NCI-H1694 treated with DMSO at 0.1 percent for 48 hours (cell line): ENCODE results near the gene NPAS2.

Source experiments
- DNase-seq: peaks from one replicate; lab custom pipeline; 2025; lab: John Stamatoyannopoulos, UW

The NPAS2 gene

DNA sequence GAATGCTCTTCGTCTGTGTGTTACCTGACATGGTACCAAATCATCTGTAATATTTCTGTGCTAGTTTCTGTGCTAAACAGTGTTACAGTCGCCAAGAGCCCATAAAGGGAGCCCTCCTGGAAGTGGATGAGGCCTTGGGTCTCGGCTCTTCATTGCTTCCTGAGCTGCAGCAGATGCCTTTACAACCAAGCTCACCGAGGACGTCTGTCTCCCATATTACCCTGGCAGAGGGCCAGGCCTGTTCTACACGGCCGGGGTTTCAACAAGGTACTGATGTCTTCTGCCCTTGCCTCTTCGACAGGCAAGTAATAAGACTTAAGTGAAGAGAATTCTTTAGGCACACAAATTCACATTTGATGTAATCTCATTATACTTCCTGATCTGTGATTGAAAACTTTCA, 199.0 kb downstream of the NPAS2 start:
- DNase-seq: no peak

DNA sequence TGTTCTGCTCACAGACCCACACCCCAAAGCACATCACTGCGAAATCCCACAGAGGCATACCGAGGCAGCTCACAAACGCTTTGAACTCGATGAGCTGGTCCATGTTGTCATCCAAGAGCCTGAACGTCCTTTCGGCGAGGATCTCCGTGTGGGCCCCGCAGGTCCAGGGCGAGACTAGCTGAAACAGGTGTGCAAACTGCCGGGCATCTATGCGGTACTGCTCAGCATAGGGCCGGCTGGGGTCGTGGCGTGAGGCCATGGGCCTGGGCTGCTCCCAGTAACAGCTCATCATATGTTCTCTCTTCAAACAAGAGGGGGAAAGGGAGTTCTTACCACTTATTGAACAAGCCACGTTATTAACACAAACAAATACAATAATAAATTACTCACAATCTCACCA, 202.3 kb downstream of the NPAS2 start:
- DNase-seq: no peak

DNA sequence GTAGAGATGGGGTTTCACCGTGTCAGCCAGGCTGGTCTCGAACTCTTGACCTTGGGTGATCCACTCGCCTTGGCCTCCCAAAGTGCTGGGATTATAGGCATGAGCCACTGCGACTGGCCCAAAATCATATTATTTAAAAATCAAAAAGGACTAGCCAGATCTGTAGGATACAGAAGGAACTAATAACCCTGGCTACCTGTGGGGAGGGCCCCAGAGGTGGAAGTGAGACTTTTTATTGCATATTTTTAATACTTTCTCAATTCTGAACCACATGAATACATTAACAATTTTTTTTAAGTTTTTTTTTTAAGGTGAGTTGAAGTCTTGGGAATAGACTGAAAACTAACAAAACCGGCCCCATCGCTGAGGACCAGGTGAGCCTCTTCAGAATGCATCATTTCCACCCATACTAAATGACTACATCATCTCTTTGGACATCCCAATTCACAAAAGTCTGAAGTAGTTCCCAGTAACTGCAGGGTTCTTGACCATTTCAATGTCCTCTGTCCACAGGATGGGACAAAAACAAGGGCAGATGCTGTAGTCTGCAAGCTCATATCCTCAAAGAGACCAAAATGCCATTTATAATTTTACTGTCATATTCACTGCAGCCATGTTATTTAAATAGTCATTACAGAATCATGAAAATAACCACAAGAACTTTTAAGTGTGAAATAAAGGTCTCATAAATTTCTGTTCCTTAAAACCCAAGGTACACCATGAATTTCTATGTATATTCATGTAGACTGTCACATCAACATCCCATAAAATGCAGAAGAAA, 203.6 kb downstream of the NPAS2 start:
- DNase-seq: no peak

DNA sequence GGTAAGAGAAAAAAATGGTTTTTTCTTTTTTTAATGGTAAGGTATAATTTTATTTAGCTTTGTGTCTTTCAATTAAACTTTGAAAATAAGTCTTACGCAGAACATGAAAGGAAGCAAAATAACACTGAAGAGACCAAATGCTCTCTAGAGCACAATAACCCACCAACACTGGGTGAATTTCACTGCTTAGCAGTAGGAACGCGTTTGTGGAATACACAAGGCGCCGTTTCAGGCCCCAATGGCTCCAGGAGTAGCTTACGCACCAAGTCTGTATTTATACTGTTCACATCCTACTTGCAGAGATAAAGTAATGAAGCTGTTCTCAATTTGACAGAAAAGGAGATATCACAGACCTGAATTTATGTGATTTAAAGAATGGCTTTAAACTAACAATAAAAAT, 205.6 kb downstream of the NPAS2 start:
- no peak for DNase-seq

DNA sequence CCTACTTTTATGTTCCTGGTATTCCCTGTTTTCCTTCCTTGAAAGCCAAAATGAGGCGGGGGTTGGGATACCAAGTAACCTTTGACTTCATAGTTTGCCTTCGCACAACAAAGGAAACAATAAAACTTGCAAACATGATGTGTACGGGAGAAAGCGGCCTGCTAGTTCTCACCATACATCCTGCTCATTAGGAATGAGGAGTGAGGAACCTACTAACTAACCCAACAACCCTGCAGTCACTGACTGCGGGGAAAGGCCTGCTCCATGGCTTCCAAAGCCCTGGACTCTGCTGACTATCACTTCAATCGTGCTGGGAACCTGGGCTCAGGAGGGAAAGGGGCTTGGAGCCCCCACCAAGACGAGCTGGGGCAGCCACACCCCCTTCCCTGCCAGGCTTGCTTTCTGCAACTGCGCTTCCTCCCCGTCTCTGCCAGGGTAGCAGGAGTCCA, 206.3 kb downstream of the NPAS2 start:
- no peak for DNase-seq

DNA sequence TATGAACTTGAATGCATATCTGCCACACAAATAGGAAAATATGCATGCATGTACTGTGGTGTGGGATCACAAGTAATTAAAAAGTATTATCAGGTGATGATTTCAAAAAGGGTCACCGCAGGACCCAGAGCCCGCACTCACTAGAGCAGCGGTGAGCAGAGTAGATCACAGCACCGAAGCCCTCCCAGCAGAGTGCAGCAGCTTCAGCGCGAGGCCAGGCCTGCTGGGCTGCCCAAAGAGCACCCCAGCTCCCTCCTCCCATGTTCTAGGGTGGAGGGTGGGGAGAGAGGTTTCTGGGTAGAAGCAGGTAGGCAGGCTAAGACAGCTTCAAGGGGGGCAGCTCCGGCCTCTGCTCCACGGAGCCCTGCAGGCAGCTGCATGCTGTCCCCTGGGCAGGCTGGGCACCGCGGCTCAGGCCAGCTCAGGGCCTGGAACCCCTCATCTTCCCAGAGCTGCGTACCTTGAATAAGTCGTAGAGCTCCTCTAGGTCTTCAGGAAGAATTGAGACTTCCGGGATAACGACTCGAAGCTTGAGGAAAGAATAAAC, 207.1 kb downstream of the NPAS2 start:
- DNase-seq: no peak

DNA sequence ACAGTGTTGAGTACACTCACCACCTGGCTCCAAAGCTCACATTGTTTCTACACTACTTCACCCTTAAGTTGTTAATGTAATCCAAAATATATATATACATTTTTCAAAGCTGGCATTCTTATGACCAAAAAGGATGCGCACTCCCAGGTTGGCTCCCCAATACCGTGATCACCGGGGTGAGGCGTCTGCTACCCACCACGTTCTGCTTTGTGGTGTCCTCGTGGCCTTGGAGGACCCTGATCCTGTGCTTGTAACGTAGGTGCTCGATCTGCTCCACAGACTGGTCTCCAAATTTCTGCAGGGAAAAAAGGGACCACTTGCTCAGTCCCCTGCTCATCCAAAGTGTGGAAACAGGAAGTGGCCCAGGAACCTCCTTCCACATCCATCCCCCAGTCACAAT, 207.9 kb downstream of the NPAS2 start:
- DNase-seq: no peak

DNA sequence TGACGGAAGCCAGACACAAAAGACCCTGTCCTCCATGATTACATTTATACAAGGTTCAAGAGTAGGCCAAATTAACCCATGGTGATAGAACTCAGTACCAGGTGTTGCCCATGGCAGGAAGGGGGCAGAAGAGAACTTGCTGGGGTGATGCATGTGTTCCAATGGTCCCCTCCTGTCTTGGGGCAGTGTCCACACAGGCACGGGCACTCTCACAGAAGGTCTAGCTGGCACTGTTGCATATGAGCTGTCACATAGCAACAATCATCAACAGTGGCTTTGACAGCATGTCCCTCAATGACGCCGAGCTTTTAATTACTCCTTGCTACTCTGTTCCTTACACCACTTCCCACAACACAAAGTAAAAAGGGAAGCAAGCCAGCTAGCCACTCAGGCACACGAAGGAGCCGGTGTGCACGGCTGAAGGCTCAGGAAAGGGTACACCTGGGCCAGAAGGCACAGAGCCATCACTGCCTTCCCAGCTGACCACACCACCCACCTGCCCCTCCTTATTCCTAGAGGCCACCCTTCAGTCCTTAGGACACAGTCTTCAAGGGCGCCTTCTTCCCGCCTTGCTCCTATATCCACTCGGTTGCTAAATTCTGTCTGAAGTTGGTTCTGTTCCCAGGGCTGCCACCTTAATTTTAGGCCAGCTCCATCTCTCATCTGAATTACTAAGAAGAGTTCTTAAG, 211.1 kb downstream of the NPAS2 start:
- no peak for DNase-seq

DNA sequence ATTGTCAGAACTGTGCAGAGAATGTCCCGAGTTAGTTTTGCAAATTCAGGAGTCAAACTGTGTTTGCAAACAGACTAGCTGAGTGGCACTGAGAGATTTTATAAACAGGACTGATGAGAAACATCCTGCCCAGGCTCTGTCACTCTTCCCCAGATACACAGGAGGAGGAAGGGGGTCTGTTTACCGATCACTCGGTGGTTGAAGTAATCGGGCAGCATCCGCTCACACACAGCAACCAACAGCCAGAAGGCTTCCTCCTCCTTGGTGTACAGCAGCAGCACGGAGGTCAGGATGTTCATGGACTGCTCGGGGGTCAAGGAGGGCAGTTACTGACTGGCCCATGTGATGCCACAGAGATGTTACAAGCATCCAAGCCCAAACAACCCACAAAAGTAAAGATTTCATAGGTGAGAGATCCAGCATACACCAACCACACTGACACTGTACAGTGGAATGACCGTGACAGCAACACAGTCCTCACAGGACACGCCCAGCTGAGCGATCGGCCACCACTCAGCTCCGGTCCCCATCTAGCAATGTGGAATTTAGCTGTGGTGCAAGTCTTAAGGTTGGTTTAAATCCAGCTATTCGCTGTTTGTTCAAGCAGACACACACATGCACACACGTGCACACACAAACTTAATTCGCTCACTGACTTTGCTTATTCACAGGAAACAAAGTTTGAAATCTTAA, 212.3 kb downstream of the NPAS2 start:
- DNase-seq: no peak

DNA sequence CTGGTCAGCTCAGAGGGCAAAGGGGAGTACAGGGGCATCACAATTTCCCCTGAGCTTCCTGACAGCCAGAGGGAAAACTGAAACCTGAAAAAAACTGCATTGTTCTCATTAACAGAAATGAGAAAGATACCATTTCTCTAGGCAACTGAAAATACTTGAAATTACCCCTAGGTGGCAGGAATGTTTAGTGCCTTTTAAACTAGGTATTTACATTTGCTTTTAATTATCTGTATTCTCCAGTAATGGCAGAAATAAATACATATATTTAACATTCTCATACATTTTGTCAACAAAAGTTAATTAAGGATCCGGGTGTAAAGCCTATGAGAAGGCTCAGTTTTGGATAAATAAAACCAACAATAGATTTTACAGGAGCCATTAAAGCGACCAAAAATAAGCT, 216.6 kb downstream of the NPAS2 start:
- DNase-seq: peak; percentile 26

DNA sequence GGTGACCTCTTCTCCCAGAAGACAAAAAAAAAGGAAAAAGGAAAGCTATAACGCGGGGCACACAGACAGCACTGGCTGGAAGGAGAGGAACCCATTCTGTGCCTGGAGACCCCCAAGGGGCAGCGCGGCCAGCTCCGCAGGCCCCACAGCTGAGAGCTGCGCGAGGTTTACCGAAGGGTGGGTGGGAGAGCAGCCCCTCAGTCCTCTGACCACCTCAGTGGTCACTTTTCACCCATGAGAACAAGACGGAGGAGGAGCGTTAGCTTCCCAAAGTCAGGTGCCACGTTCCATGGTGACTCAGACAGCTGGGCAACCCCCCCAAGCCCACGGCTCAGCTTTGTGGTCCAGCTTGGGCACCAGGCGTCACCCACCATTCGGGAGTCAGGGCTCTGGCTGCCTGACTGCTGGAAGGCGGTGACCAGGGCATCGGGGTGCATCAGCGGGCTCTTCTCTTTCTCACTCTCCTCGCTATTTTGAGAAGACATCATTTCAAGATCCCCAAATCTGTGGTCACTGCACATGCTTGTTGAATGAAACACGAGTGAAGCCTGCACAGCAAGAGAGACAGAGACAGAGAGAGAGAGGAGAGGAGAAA, 217.3 kb downstream of the NPAS2 start:
- DNase-seq: no peak

DNA sequence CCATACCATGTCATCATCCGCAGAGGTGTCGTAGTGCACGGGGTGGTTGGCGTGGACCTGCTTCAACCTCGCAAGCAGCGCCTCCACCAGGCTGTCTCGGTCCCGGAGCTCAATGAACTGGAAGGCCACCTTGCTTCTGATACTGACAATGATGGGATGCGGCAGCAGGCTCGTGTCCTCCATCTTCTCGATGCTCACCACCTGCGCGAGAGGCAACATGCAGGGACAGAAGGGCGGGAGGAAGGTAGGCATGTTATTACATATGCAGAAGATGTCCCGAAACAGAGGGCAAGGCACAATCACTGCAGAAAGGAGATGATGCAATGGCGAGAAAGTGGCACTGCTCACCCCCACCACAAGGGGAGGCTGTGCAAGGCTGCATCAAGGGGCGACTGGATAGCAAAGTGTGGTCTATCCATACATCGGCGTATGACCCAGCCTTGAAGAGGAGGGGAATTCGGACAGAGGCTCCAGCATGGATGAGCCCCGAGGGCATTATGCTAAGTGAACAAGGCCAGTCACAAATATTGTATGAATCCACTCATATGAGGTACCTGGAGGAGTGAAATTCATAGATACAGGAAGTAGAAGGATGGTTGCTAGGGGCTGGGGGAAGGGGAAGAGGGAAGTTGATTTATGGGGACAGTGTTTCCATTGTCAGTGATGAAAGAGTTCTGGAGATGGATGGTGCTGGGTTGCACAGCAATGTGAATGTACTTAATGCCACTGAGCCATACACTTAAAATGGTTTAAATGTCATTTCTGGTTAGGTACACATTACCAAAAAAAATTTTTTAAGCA, 218.7 kb downstream of the NPAS2 start:
- DNase-seq: no peak

DNA sequence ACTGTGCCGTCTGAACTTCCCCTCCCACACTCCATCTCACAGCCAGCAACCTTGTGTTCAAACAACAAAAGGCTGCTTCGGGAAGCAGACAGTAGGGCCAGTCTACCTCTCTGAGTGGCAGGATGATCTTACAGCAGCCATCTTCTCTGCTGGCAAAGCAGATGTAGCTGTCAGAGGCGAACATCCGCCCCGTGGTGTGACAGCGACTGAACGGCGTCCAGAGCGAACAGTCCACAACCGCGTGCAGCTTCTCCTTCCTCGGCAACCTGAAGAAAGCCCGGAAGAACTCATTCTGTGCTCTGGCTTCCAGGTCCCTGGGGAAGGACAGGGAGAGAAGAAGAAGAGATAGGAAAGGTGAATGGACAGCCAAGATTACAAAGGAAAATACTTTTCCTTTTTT, 220.1 kb downstream of the NPAS2 start:
- DNase-seq: no peak

DNA sequence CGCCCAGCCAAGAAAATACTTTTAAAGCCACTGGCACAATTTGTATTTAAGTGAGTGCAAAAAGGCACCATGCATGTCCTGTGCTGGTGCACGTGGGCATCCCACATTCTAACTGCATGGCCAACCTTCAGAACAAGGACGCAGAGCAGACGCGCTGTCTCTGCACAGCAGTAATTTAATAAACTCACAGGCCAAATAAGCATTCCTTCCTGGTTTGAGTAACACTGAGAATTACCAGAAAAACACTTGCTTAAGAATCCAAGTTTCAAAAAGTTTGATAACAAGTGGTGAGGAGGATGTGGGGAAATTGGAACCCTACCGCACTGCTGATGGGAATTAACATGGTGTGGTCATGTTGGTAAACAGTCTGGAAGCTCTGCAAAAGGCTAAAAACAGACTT, 220.8 kb downstream of the NPAS2 start:
- DNase-seq: no peak

DNA sequence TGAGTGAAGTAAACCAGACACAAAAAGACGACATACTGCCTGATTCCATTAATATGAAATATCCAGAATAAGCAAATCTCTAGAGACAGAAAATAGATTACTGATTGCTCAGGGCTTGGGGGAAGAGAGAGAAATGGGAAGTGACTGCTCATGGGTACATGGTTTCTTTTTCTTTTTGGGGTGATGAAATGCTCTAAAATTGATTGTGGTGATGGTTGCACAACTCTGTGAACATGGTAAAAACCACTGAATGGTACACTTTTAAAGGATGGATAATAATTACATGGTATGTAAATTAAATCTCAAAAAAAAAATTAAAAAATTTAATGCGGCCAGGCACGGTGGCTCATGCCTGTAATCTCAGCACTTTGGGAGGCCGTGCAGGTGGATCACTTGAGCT, 221.5 kb downstream of the NPAS2 start:
- DNase-seq: no peak

DNA sequence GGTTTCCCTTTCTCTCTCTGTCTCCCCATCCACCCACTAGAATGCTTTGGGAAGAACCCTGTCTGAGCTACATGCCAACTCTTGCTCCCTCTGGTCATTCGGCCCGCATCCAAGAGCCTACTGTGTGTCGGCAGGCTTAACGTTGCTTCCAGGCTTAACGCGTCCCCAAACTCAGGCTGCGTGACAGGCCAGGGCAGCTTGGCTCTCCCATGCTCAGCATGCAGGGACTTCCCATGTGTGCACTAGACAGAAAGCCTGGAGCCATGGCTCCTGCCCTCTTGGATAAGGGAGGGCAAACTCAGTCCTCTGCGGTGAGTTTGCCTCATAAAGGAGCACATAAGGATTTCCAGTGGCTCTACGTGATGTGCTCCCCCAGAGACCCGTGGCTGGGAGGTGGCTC, 225.4 kb downstream of the NPAS2 start:
- DNase-seq: no peak
